ENCODE data around the gene KLHL42. TPM values are rescaled to one million over a fixed set of nuclear protein-coding genes. Genes with fewer than 3 reads are reported as not detected.
A peak's percentile ranks its signal among the peaks of the same experiment; 100 is the strongest.

Gene KLHL42
- total RNA-seq, 2 donors from 2014 or later = 94.6 to 111 TPM

GRCh38 chr12:27802511-27802910, 22.5 kb downstream of the KLHL42 start:
- Histone ChIP-seq H3K27ac (peak overlapping the region; percentile 35 to 91), H3K27me3 (replicated peaks; ENCODE audit: insufficient read depth) (no peaks in the 10 kb centered on the region), H3K9me3 (no peaks in the 10 kb centered on the region), H3K4me1 (ENCODE audit: control insufficient read depth in 1 of 2, low read depth in 2 of 2) (peaks cover 21 to 44% of the 10 kb centered on the region in 2 donors), H3K36me3 (peaks cover 28% of the 10 kb centered on the region), H3K4me3 (no peak overlapping the region)
- no peak for TF ChIP-seq CTCF (IDR thresholded peaks at IDR 0.05)
- DNase-seq (ENCODE audit: low spot score) (no peak), ATAC-seq (ENCODE audit: insufficient number of reproducible peaks, low FRiP score, low read depth) (no peak)

- DNase-seq (ENCODE audit: low spot score) (no peak), ATAC-seq (ENCODE audit: insufficient number of reproducible peaks, low FRiP score, low read depth) (no peak)
- Histone ChIP-seq H3K9me3 (no peaks in the 10 kb centered on the region), H3K36me3 (peaks cover 24% of the 10 kb centered on the region), H3K27ac (peak overlapping the region; percentile 35 to 91), H3K27me3 (replicated peaks; ENCODE audit: insufficient read depth) (no peaks in the 10 kb centered on the region), H3K4me1 (ENCODE audit: control insufficient read depth in 1 of 2, low read depth in 2 of 2) (peaks cover 21 to 44% of the 10 kb centered on the region in 2 donors), H3K4me3 (no peak overlapping the region)
- no peak for TF ChIP-seq CTCF (IDR thresholded peaks at IDR 0.05)
Observed at GRCh38 chr12:27802936-27803335, 22.9 kb downstream of the KLHL42 start.

GRCh38 chr12:27805238-27805637, 25.2 kb downstream of the KLHL42 start:
- Histone ChIP-seq H3K4me1 (ENCODE audit: control insufficient read depth in 1 of 2, low read depth in 2 of 2) (peaks cover 31 to 64% of the 10 kb centered on the region in 2 donors), H3K27me3 (replicated peaks; ENCODE audit: insufficient read depth) (no peaks in the 10 kb centered on the region), H3K27ac (peak overlapping the region; percentile 67 to 91), H3K4me3 (no peak overlapping the region), H3K9me3 (no peaks in the 10 kb centered on the region), H3K36me3 (peaks cover 10% of the 10 kb centered on the region)
- TF ChIP-seq CTCF (IDR thresholded peaks at IDR 0.05) = no peak
- ATAC-seq (ENCODE audit: insufficient number of reproducible peaks, low FRiP score, low read depth) = peak; percentile 51
- no peak for DNase-seq (ENCODE audit: low spot score)

- peaks cover 31 to 74% of the 10 kb centered on the region in 2 donors for H3K4me1 ChIP-seq (ENCODE audit: control insufficient read depth in 1 of 2, low read depth in 2 of 2)
Observed at GRCh38 chr12:27806259-27806658, 26.2 kb downstream of the KLHL42 start.

GRCh38 chr12:27807063-27807703, 27.1 kb downstream of the KLHL42 start:
- Histone ChIP-seq H3K9me3 (no peaks in the 10 kb centered on the region), H3K36me3 (no peaks in the 10 kb centered on the region), H3K4me1 (ENCODE audit: control insufficient read depth in 1 of 2, low read depth in 2 of 2) (peaks cover 31 to 77% of the 10 kb centered on the region in 2 donors), H3K27ac (peak overlapping the region; percentile 58 to 91), H3K27me3 (replicated peaks; ENCODE audit: insufficient read depth) (no peaks in the 10 kb centered on the region), H3K4me3 (no peak overlapping the region)
- ATAC-seq (ENCODE audit: insufficient number of reproducible peaks, low FRiP score, low read depth) (no peak), DNase-seq (ENCODE audit: low spot score) (no peak)
- TF ChIP-seq CTCF (IDR thresholded peaks at IDR 0.05) = no peak

More at GRCh38 chr12:27806259-27806658, 26.2 kb downstream of the KLHL42 start:
- peak overlapping the region; percentile 58 to 91 for H3K27ac ChIP-seq
- no peaks in the 10 kb centered on the region for H3K27me3 ChIP-seq (replicated peaks; ENCODE audit: insufficient read depth)
- H3K9me3 ChIP-seq = no peaks in the 10 kb centered on the region
- peaks cover 2% of the 10 kb centered on the region for H3K36me3 ChIP-seq
- ATAC-seq (ENCODE audit: insufficient number of reproducible peaks, low FRiP score, low read depth) (no peak), DNase-seq (ENCODE audit: low spot score) (no peak)
- no peak for TF ChIP-seq CTCF (IDR thresholded peaks at IDR 0.05)
- no peak overlapping the region for H3K4me3 ChIP-seq

Measured in thoracic aorta (tissue), 2 donors.